Prostate gland (tissue), 2 donors: ENCODE measurements around the gene ZIK1. TPM values are rescaled to one million over a fixed set of nuclear protein-coding genes. Genes with fewer than 3 reads are reported as not detected.

ENCODE experiments used
- DNase-seq: peaks from one replicate; pipeline ENCODE4 v3.0.0-alpha.2; 2019; ENCODE audit warnings: low spot score
- H3K27ac ChIP-seq, 2 donors: fragments of 200-600 bp; sonication (generic); 2 replicates each; pipeline ENCODE4 v1.5.1; 2017 to 2019
- H3K27me3 ChIP-seq: fragments of 200-600 bp; sonication (generic); replicated peaks from 2 replicates; pipeline ENCODE4 v1.5.1; 2019; ENCODE audit not compliant: insufficient read depth
- H3K36me3 ChIP-seq, 2 donors: fragments of 200-600 bp; sonication (generic); 1 replicate in 1 of 2; 2 replicates in 1 of 2; pipeline versions ENCODE4 v1.5.1 to v1.8.1; 2017 to 2019
- H3K4me1 ChIP-seq: fragments of 200-600 bp; sonication (generic); replicated peaks from 2 replicates; pipeline ENCODE4 v1.5.1; 2019
- H3K4me3 ChIP-seq, 2 donors: fragments of 200-600 bp; sonication (generic); 2 replicates each; pipeline ENCODE4 v1.5.1; 2017 to 2019
- H3K9me3 ChIP-seq: fragments of 200-600 bp; sonication (generic); 2 replicates; pipeline ENCODE4 v1.5.1; 2017
- CTCF ChIP-seq, 4 experiments: fragments of 200-600 bp in 2 of 4; fragments of 450-650 bp in 2 of 4; sonication (generic) in 2 of 4; IDR thresholded peaks; 1 replicate in 3 of 4; 2 replicates in 1 of 4; pipeline ENCODE4 v1.5.1; 2016 to 2019; ENCODE audit warnings: antibody characterized with exemption in 4 of 4, mild to moderate bottlenecking in 2 of 4, moderate library complexity in 2 of 4
- POLR2A ChIP-seq: fragments of 450-650 bp; IDR thresholded peaks from one replicate; pipeline ENCODE4 v1.6.1; 2016; ENCODE audit warnings: antibody characterized with exemption, mild to moderate bottlenecking
- POLR2AphosphoS5 ChIP-seq: sonication (generic); formaldehyde crosslinking; IDR thresholded peaks from one replicate; pipeline ENCODE4 v1.6.1; 2017; ENCODE audit warnings: antibody characterized with exemption
- WGBS: methylation state at CpG from one replicate; pipeline ENCODE4 v1.1.5; 2018; 5-methylcytosine and 5-hydroxymethylcytosine counted together
- intact Hi-C: fragments of 100-400 bp; cut with DNase I; formaldehyde crosslinking; loops from one replicate; pipeline ENCODE4 v1.14.2; 2022
- total RNA-seq, 2 donors: library from RNA; depleted of rRNA; stranded (reverse); fragments of >200 nt; gene quantifications; one replicate each; pipeline ENCODE4 v1.1.0, GENCODE V29; 2016

Gene ZIK1
- total RNA-seq, 2 donors from 2014 or later = 5.3 to 8.5 TPM

GRCh38 chr19:57557659-57558058 lies 26.3 kb upstream of the ZIK1 start:
- intact Hi-C loops = no loop called here
- Histone ChIP-seq H3K4me1 (no peaks in the 10 kb centered on the region), H3K9me3 (no peaks in the 10 kb centered on the region), H3K36me3 (peaks cover 10 to 24% of the 10 kb centered on the region in 2 donors), H3K4me3 (no peak overlapping the region), H3K27ac (no peak overlapping the region), H3K27me3 (no peaks in the 10 kb centered on the region)
- TF ChIP-seq POLR2AphosphoS5 = no peak
- TF ChIP-seq CTCF (IDR thresholded peaks at IDR 0.05) = no peak
- no peak for TF ChIP-seq POLR2A
- DNase-seq = no peak
- WGBS = 69% methylated on average over 5 of the region's 5 CpGs

- TF ChIP-seq POLR2AphosphoS5 (no peak), CTCF (IDR thresholded peaks at IDR 0.05) (no peak), POLR2A (no peak)
- Histone ChIP-seq H3K9me3 (no peaks in the 10 kb centered on the region), H3K27ac (peak overlapping the region in 1 of 2 donors; percentile 68), H3K4me1 (no peaks in the 10 kb centered on the region), H3K36me3 (peaks cover 8 to 21% of the 10 kb centered on the region in 2 donors), H3K4me3 (peak overlapping the region; percentile 65 to 82), H3K27me3 (no peaks in the 10 kb centered on the region)
- no peak for DNase-seq
- WGBS = 20% methylated on average over 6 of the region's 6 CpGs
- intact Hi-C loops = no loop called here
Measured at GRCh38 chr19:57558525-57558924, 25.4 kb upstream of the ZIK1 start.

- no peaks in the 10 kb centered on the region for H3K4me1 ChIP-seq
- no peaks in the 10 kb centered on the region for H3K27me3 ChIP-seq
- intact Hi-C loops = no loop called here
- no peaks in the 10 kb centered on the region for H3K9me3 ChIP-seq
- peak overlapping the region; percentile 65 to 82 for H3K4me3 ChIP-seq
- 0% methylated on average over 22 of the region's 22 CpGs for WGBS
- no peak for TF ChIP-seq POLR2A
- TF ChIP-seq CTCF (IDR thresholded peaks at IDR 0.05) = no peak
- no peak for TF ChIP-seq POLR2AphosphoS5
- H3K36me3 ChIP-seq = peaks cover 8 to 19% of the 10 kb centered on the region in 2 donors
- DNase-seq = no peak
- peak overlapping the region; percentile 68 for H3K27ac ChIP-seq
Measured at GRCh38 chr19:57559008-57559403, 24.9 kb upstream of the ZIK1 start.

GRCh38 chr19:57559404-57560025 lies 24.4 kb upstream of the ZIK1 start, which contains the start of gene ZNF550:
Gene ZNF550, minus strand, starts transcription at chr19:57559863. Its CDS starts 181 bp downstream, at chr19:57559682.
- Histone ChIP-seq H3K4me3 (peak within 1 kb of the TSS; percentile 65 to 82), H3K9me3 (no peaks in the 10 kb centered on the region), H3K27ac (peak within 1 kb of the TSS; percentile 68), H3K4me1 (no peaks in the 10 kb centered on the region), H3K36me3 (peaks cover 5 to 14% of the 10 kb centered on the region in 2 donors), H3K27me3 (no peaks in the 10 kb centered on the region)
- peak; percentile 89 for DNase-seq
- intact Hi-C loops = no loop called here
- peak; percentile 94 for TF ChIP-seq POLR2AphosphoS5
- no peak for TF ChIP-seq CTCF (IDR thresholded peaks at IDR 0.05)
- peak; percentile 64 for TF ChIP-seq POLR2A
- 0% methylated on average over 53 of the region's 56 CpGs for WGBS

- peak overlapping the region; percentile 68 for H3K27ac ChIP-seq
- 18% methylated on average over 23 of the region's 23 CpGs for WGBS
- H3K36me3 ChIP-seq = peaks cover 3 to 10% of the 10 kb centered on the region in 2 donors
- no peaks in the 10 kb centered on the region for H3K4me1 ChIP-seq
- no peaks in the 10 kb centered on the region for H3K9me3 ChIP-seq
- peak overlapping the region; percentile 65 to 82 for H3K4me3 ChIP-seq
- TF ChIP-seq POLR2AphosphoS5 = no peak
- no peak for TF ChIP-seq POLR2A
- TF ChIP-seq CTCF (IDR thresholded peaks at IDR 0.05) = no peak
- H3K27me3 ChIP-seq = no peaks in the 10 kb centered on the region
- DNase-seq = no peak
- intact Hi-C loops = no loop called here
Measured at GRCh38 chr19:57560049-57560491, 23.9 kb upstream of the ZIK1 start.
